Smooth muscle cell (in vitro differentiated cells): ENCODE results near the gene PHAF1. TPM values are rescaled to one million over a fixed set of nuclear protein-coding genes. Genes with fewer than 3 reads are reported as not detected.

Source experiments
- DNase-seq: peaks from one replicate; lab custom pipeline; 2025; ENCODE audit not compliant: unreplicated experiment; lab: John Stamatoyannopoulos, UW
- H2AFZ ChIP-seq: fragments of 200-600 bp; sonication (generic); 2 replicates; pipeline ENCODE4 v1.6.0; 2016; ENCODE audit warnings: antibody characterized with exemption, low read depth, mild to moderate bottlenecking
- H3F3A ChIP-seq: fragments of 200-600 bp; sonication (generic); 2 replicates; pipeline ENCODE4 v1.6.0; 2017; ENCODE audit warnings: antibody characterized with exemption, low read depth
- H3K27ac ChIP-seq: fragments of 200-600 bp; sonication (generic); 2 replicates; pipeline ENCODE4 v1.5.1; 2016; ENCODE audit warnings: low read depth, mild to moderate bottlenecking
- H3K27me3 ChIP-seq: fragments of 200-600 bp; sonication (generic); 2 replicates; pipeline ENCODE4 v1.6.1; 2016; ENCODE audit warnings: low read depth, mild to moderate bottlenecking
- H3K36me3 ChIP-seq: fragments of 200-600 bp; sonication (generic); 2 replicates; pipeline ENCODE4 v1.5.1; 2016; ENCODE audit warnings: low read depth
- H3K4me1 ChIP-seq: fragments of 200-600 bp; sonication (generic); 2 replicates; pipeline ENCODE4 v1.5.1; 2016; ENCODE audit warnings: low read depth
- H3K4me2 ChIP-seq: fragments of 200-600 bp; sonication (generic); 2 replicates; pipeline ENCODE4 v1.6.0; 2016; ENCODE audit warnings: mild to moderate bottlenecking
- H3K4me3 ChIP-seq: fragments of 200-600 bp; sonication (generic); 2 replicates; pipeline ENCODE4 v1.5.1; 2016; ENCODE audit warnings: mild to moderate bottlenecking
- H3K79me2 ChIP-seq: fragments of 200-600 bp; sonication (generic); 2 replicates; pipeline ENCODE4 v1.6.0; 2016; ENCODE audit warnings: low read depth, mild to moderate bottlenecking
- H3K9ac ChIP-seq: fragments of 200-600 bp; sonication (generic); 2 replicates; pipeline ENCODE4 v1.6.0; 2016; ENCODE audit warnings: low read depth
- H3K9me3 ChIP-seq: fragments of 200-600 bp; sonication (generic); replicated peaks from 2 replicates; pipeline ENCODE4 v1.5.1; 2016; ENCODE audit warnings: low read depth
- H4K20me1 ChIP-seq: fragments of 200-600 bp; sonication (generic); 2 replicates; pipeline ENCODE4 v1.6.0; 2016; ENCODE audit warnings: low read depth
- CTCF ChIP-seq: fragments of 200-600 bp; sonication (generic); IDR thresholded peaks from 2 replicates; pipeline ENCODE4 v1.5.1; 2017; ENCODE audit warnings: borderline replicate concordance, mild to moderate bottlenecking, antibody characterized with exemption; ENCODE audit not compliant: insufficient read depth, poor library complexity, severe bottlenecking
- WGBS: methylation state at CpG from one replicate; pipeline ENCODE4 v1.1.7; 2016; ENCODE audit warnings: low lambda C conversion rate; 5-methylcytosine and 5-hydroxymethylcytosine counted together
- polyA plus RNA-seq: library from polyadenylated mRNA; unstranded; fragments of >200 nt; fragmentation: Nextera tagmentation; extraction: Ambion mirVana; gene quantifications from 2 replicates; pipeline ENCODE4 v1.2.1, GENCODE V29; 2016
- total RNA-seq: library from RNA; depleted of rRNA; stranded (reverse); fragments of >200 nt; gene quantifications from 2 replicates; pipeline ENCODE4 v1.2.3, GENCODE V29; 2014

Gene PHAF1
- total and polyA plus RNA-seq, 2 experiments from 2014 or later = 15.5 TPM

- Histone ChIP-seq H4K20me1 (peaks cover 24% of the 10 kb centered on the region), H3F3A (no peaks in the 10 kb centered on the region)
These were observed 74.1 kb downstream of the PHAF1 start, which contains the start of gene MATCAP1 for GRCh38 chr16:67183627-67184452. Gene MATCAP1 (minus strand): TSS chr16:67183963. CDS start chr16:67180610, 3,353 bp downstream.

GRCh38 chr16:67184453-67184994, 74.8 kb downstream of the PHAF1 start:
- peak overlapping the region; percentile 90 for H3K4me2 ChIP-seq
- H3K4me1 ChIP-seq = peaks cover 13% of the 10 kb centered on the region
- peaks cover 10% of the 10 kb centered on the region for H3K79me2 ChIP-seq
- no peak overlapping the region for H3K9ac ChIP-seq
- no peaks in the 10 kb centered on the region for H3F3A ChIP-seq
- H3K27ac ChIP-seq = peak overlapping the region; percentile 94
- WGBS = 12% methylated on average over 43 of the region's 59 CpGs
- no peaks in the 10 kb centered on the region for H3K36me3 ChIP-seq
- no peaks in the 10 kb centered on the region for H3K9me3 ChIP-seq
- H3K4me3 ChIP-seq = peak overlapping the region; percentile 63
- no peak for DNase-seq
- TF ChIP-seq CTCF = no peak
- H2AFZ ChIP-seq = no peak overlapping the region
- H3K27me3 ChIP-seq = no peaks in the 10 kb centered on the region
- H4K20me1 ChIP-seq = peaks cover 18% of the 10 kb centered on the region

More at GRCh38 chr16:67183627-67184452, 74.1 kb downstream of the PHAF1 start, which contains the start of gene MATCAP1:
- Histone ChIP-seq H3K27me3 (no peaks in the 10 kb centered on the region), H3K79me2 (peaks cover 10% of the 10 kb centered on the region), H3K9me3 (no peaks in the 10 kb centered on the region), H3K4me3 (peak within 1 kb of the TSS; percentile 63), H3K36me3 (no peaks in the 10 kb centered on the region), H3K4me1 (peaks cover 13% of the 10 kb centered on the region), H3K27ac (peak within 1 kb of the TSS; percentile 94), H3K9ac (peak within 1 kb of the TSS; percentile 96), H2AFZ (peak within 1 kb of the TSS; percentile 43), H3K4me2 (peak within 1 kb of the TSS; percentile 90)
- under 1% methylated on average over 63 of the region's 77 CpGs for WGBS
- no peak for TF ChIP-seq CTCF
- DNase-seq = peak; percentile 94

GRCh38 chr16:67184995-67185650, 75.4 kb downstream of the PHAF1 start:
- peak; percentile 78 for DNase-seq
- peak overlapping the region; percentile 90 for H3K4me2 ChIP-seq
- no peak overlapping the region for H3K27ac ChIP-seq
- no peak overlapping the region for H3K9ac ChIP-seq
- H3F3A ChIP-seq = no peaks in the 10 kb centered on the region
- H4K20me1 ChIP-seq = peaks cover 12% of the 10 kb centered on the region
- peaks cover 13% of the 10 kb centered on the region for H3K4me1 ChIP-seq
- 25% methylated on average over 43 of the region's 43 CpGs for whole genome bisulfite sequencing
- H3K79me2 ChIP-seq = peaks cover 10% of the 10 kb centered on the region
- TF ChIP-seq CTCF = peak; percentile 80
- H3K27me3 ChIP-seq = no peaks in the 10 kb centered on the region
- H3K9me3 ChIP-seq = no peaks in the 10 kb centered on the region
- peak overlapping the region; percentile 63 for H3K4me3 ChIP-seq
- H3K36me3 ChIP-seq = no peaks in the 10 kb centered on the region
- no peak overlapping the region for H2AFZ ChIP-seq
